Spleen (tissue), 11 donors: ENCODE data around the gene NXPH4. TPM values are rescaled to one million over a fixed set of nuclear protein-coding genes. Genes with fewer than 3 reads are reported as not detected.

ENCODE experiments used
- DNase-seq: peaks from one replicate; pipeline ENCODE4 v3.0.0-alpha.2; 2020
- H3K27ac ChIP-seq, 8 donors: fragments of 200-600 bp; sonication (generic) in 7 of 8; 1 replicate in 4 of 8; 2 replicates in 4 of 8; pipeline versions ENCODE4 v1.5.0 to v1.8.0; 2016 to 2021; ENCODE audit warnings: inconsistent platforms in 4 of 8, mild to moderate bottlenecking in 4 of 8, moderate library complexity in 1 of 8
- H3K27me3 ChIP-seq, 7 donors: fragments of 200-600 bp; sonication (generic) in 6 of 7; replicated peaks in 1 of 7; 1 replicate in 4 of 7; 2 replicates in 3 of 7; pipeline versions ENCODE4 v1.5.0 to v1.8.0; 2016 to 2021; ENCODE audit warnings: inconsistent platforms in 3 of 7, mild to moderate bottlenecking in 1 of 7
- H3K36me3 ChIP-seq, 6 donors: fragments of 200-600 bp; sonication (generic) in 5 of 6; 1 replicate in 4 of 6; 2 replicates in 2 of 6; pipeline versions ENCODE4 v1.5.0 to v1.8.0; 2016 to 2021; ENCODE audit warnings: inconsistent platforms in 2 of 6
- H3K4me1 ChIP-seq, 6 donors: fragments of 200-600 bp; sonication (generic) in 5 of 6; 1 replicate in 3 of 6; 2 replicates in 3 of 6; pipeline versions ENCODE4 v1.5.0 to v1.8.0; 2016 to 2021; ENCODE audit warnings: inconsistent platforms in 3 of 6
- H3K4me3 ChIP-seq, 8 donors: fragments of 200-600 bp; sonication (generic) in 7 of 8; 1 replicate in 4 of 8; 2 replicates in 4 of 8; pipeline versions ENCODE4 v1.5.0 to v1.8.0; 2016 to 2021; ENCODE audit warnings: inconsistent platforms in 4 of 8, mild to moderate bottlenecking in 4 of 8, moderate library complexity in 2 of 8
- H3K9me3 ChIP-seq, 8 donors: fragments of 200-600 bp; sonication (generic) in 7 of 8; 1 replicate in 4 of 8; 2 replicates in 4 of 8; pipeline versions ENCODE4 v1.5.0 to v1.8.0; 2016 to 2021; ENCODE audit warnings: inconsistent platforms in 4 of 8
- CTCF ChIP-seq, 11 experiments: fragments of 200-600 bp in 7 of 11; fragments of 450-650 bp in 4 of 11; sonication (generic) in 4 of 11; IDR thresholded peaks in 8 of 11; conservative IDR thresholded peaks in 3 of 11; 1 replicate in 7 of 11; 2 replicates in 4 of 11; pipeline versions ENCODE4 v1.4.0 to v1.8.0; 2016 to 2021; ENCODE audit warnings: antibody characterized with exemption in 11 of 11, inconsistent platforms in 4 of 11, mild to moderate bottlenecking in 1 of 11
- POLR2A ChIP-seq, 3 donors: fragments of 450-650 bp; IDR thresholded peaks; one replicate each; pipeline ENCODE4 v1.5.1; 2017; ENCODE audit warnings: antibody characterized with exemption in 3 of 3, mild to moderate bottlenecking in 1 of 3
- POLR2AphosphoS5 ChIP-seq, 3 donors: sonication (generic); formaldehyde crosslinking; IDR thresholded peaks; one replicate each; pipeline ENCODE4 v1.5.1; 2017; ENCODE audit warnings: antibody characterized with exemption in 3 of 3
- WGBS, 5 donors: extraction: QIAGEN DNeasy Blood & Tissue Kit in 3 of 5; methylation state at CpG; one replicate each; pipeline versions ENCODE4 v1.1.5 to v1.1.7; 2013 to 2018; 5-methylcytosine and 5-hydroxymethylcytosine counted together
- intact Hi-C: fragments of 100-400 bp; cut with DNase I; formaldehyde crosslinking; loops from one replicate; pipeline ENCODE4 v1.15.0; 2023; ENCODE audit warnings: low total_unique reads
- polyA plus RNA-seq, 3 donors: library from polyadenylated mRNA; stranded (reverse); fragments of 200-250 nt; gene quantifications; one replicate each; pipeline ENCODE4 v1.2.1, GENCODE V29; 2013
- total RNA-seq, 7 donors: library from RNA; depleted of rRNA in 3 of 7; stranded (reverse); fragments of >200 nt in 3 of 7; fragmentation: NEBNext Ultra II Directional in 4 of 7; extraction: Animal tissue kit (Norgen Biotek cat#: 25700) in 4 of 7; gene quantifications; one replicate each; pipeline versions ENCODE4 v1.1.0 to v1.2.1, GENCODE V29; 2016 to 2021
- donor health status: healthy with polysubstance abuse.
- donor health status: DM: no; HTN: no; CAD: no; lungs with moderate emphysema.
- donor health status: DM: no; HTN: no; CAD: no.
- donor health status: Bipolar disorder and iron deficiency.
- donor health status: healthy.
- donor health status: DM: no; HTN: no; CAD: no.
- donor health status: DM: yes; HTN: yes; CAD: no.

The NXPH4 gene
- total and polyA plus RNA-seq, 10 donors = 0.11 to 0.60 (median 0.23) TPM; not detected in 4

- TF ChIP-seq POLR2AphosphoS5 (IDR thresholded peaks at IDR 0.05) (no peak), POLR2A (IDR thresholded peaks at IDR 0.05) (no peak), CTCF (IDR thresholded peaks at IDR 0.05 in 8 of 11, conservative IDR thresholded peaks at IDR 0.05 in 3 of 11) (no peak)
- Histone ChIP-seq H3K36me3 (peaks cover 0 to 88% (median 9%) of the 10 kb centered on the region in 6 donors), H3K4me3 (no peak overlapping the region), H3K9me3 (no peaks in the 10 kb centered on the region), H3K27ac (no peak overlapping the region), H3K27me3 (no peaks in the 10 kb centered on the region), H3K4me1 (no peaks in the 10 kb centered on the region)
- no peak for DNase-seq
- intact Hi-C loops = no loop called here
- 82 to 92% (median 89%) methylated on average over 21 to 23 of the region's 23 CpGs for WGBS, 5 donors
These were observed 47.4 kb upstream of the NXPH4 start for GRCh38 chr12:57169046-57169795.

GRCh38 chr12:57169969-57170368 lies 46.6 kb upstream of the NXPH4 start:
- intact Hi-C loops = no loop called here
- no peak for DNase-seq
- Histone ChIP-seq H3K4me3 (no peak overlapping the region), H3K36me3 (peaks cover 0 to 88% (median 9%) of the 10 kb centered on the region in 6 donors), H3K4me1 (no peaks in the 10 kb centered on the region), H3K27ac (no peak overlapping the region), H3K9me3 (no peaks in the 10 kb centered on the region), H3K27me3 (no peaks in the 10 kb centered on the region)
- no peak for TF ChIP-seq CTCF (IDR thresholded peaks at IDR 0.05 in 8 of 11, conservative IDR thresholded peaks at IDR 0.05 in 3 of 11)
- no peak for TF ChIP-seq POLR2A (IDR thresholded peaks at IDR 0.05)
- no peak for TF ChIP-seq POLR2AphosphoS5 (IDR thresholded peaks at IDR 0.05)
- 72 to 88% (median 80%) methylated on average over 7 of the region's 7 CpGs for WGBS, 5 donors

- Histone ChIP-seq H3K4me3 (no peak overlapping the region), H3K9me3 (no peaks in the 10 kb centered on the region), H3K27me3 (no peaks in the 10 kb centered on the region), H3K4me1 (no peaks in the 10 kb centered on the region), H3K36me3 (peaks cover 0 to 88% (median 9%) of the 10 kb centered on the region in 6 donors), H3K27ac (no peak overlapping the region)
- intact Hi-C loops = no loop called here
- DNase-seq = no peak
- TF ChIP-seq CTCF (IDR thresholded peaks at IDR 0.05 in 8 of 11, conservative IDR thresholded peaks at IDR 0.05 in 3 of 11) (no peak), POLR2AphosphoS5 (IDR thresholded peaks at IDR 0.05) (no peak)
- WGBS, 5 donors = 73 to 96% (median 77%) methylated on average over 1 of the region's 1 CpG
These were observed 46.2 kb upstream of the NXPH4 start for GRCh38 chr12:57170408-57170807.

GRCh38 chr12:57170927-57171326 lies 45.7 kb upstream of the NXPH4 start:
- Histone ChIP-seq H3K9me3 (no peaks in the 10 kb centered on the region), H3K4me3 (no peak overlapping the region), H3K27me3 (peaks cover 0 to 4% (median 0%) of the 10 kb centered on the region in 7 donors), H3K36me3 (peaks cover 0 to 88% (median 9%) of the 10 kb centered on the region in 6 donors), H3K27ac (peak overlapping the region in 1 of 8 donors; percentile 25), H3K4me1 (no peaks in the 10 kb centered on the region)
- no peak for DNase-seq
- TF ChIP-seq POLR2A (IDR thresholded peaks at IDR 0.05) = no peak
- no peak for TF ChIP-seq POLR2AphosphoS5 (IDR thresholded peaks at IDR 0.05)
- TF ChIP-seq CTCF (IDR thresholded peaks at IDR 0.05 in 8 of 11, conservative IDR thresholded peaks at IDR 0.05 in 3 of 11) = no peak
- WGBS, 5 donors = 70 to 90% (median 71%) methylated on average over 4 of the region's 4 CpGs
- intact Hi-C loops = no loop called here
